HepG2 (cell line): ENCODE measurements around the gene NT5C1B. TPM values are rescaled to one million over a fixed set of nuclear protein-coding genes. Genes with fewer than 3 reads are reported as not detected.
A peak's percentile ranks its signal among the peaks of the same experiment; 100 is the strongest.

ENCODE experiments used
- EHMT2 ChIP-seq: fragments of 200-600 bp; sonication (generic); IDR thresholded peaks from 2 replicates; pipeline ENCODE4 v1.7.0; 2017; ENCODE audit warnings: antibody characterized with exemption, low read depth, low read length, borderline replicate concordance
- IRF1 ChIP-seq: sonication (generic); formaldehyde crosslinking; IDR thresholded peaks from 2 replicates; pipeline ENCODE4 v1.4.0; 2020; ENCODE audit warnings: low read depth, mild to moderate bottlenecking, missing genetic modification reagents
- KLF15 ChIP-seq: sonication (generic); formaldehyde crosslinking; IDR thresholded peaks from 2 replicates; pipeline ENCODE4 v1.8.1; 2023; ENCODE audit warnings: borderline replicate concordance, mild to moderate bottlenecking, inconsistent platforms, missing genetic modification reagents, mixed read lengths
- MAZ ChIP-seq, 2 experiments: sonication (generic) in 1 of 2; formaldehyde crosslinking in 1 of 2; IDR thresholded peaks; 2 replicates each; pipeline versions ENCODE4 v1.5.0 to v1.6.1; 2012 to 2020; ENCODE audit warnings: low read depth in 2 of 2, mild to moderate bottlenecking in 2 of 2, borderline replicate concordance in 1 of 2, improper control_type of control experiment in 1 of 2, low read length in 1 of 2, missing genetic modification reagents in 1 of 2, moderate library complexity in 1 of 2
- NFE2L2 ChIP-seq: fragments of 150-350 bp; IDR thresholded peaks from 2 replicates; pipeline ENCODE4 v1.6.1; 2014; ENCODE audit warnings: low read length
- SRSF1 ChIP-seq: fragments of 200-400 bp; formaldehyde crosslinking; optimal IDR thresholded peaks from 2 replicates; pipeline ENCODE3; 2017; ENCODE audit warnings: mild to moderate bottlenecking, low read depth, low read length, moderate library complexity
- TAF15 ChIP-seq: fragments of 200-400 bp; formaldehyde crosslinking; IDR thresholded peaks from one replicate; pipeline ENCODE4 v1.6.1; 2018; ENCODE audit warnings: mild to moderate bottlenecking, low read depth, low read length; ENCODE audit not compliant: poor library complexity, severe bottlenecking
- TBX3 ChIP-seq: fragments of 450-650 bp; IDR thresholded peaks from 2 replicates; pipeline ENCODE4 v1.6.1; 2017; ENCODE audit warnings: antibody characterized with exemption, mild to moderate bottlenecking, inconsistent platforms, borderline replicate concordance
- TEF ChIP-seq: sonication (generic); formaldehyde crosslinking; IDR thresholded peaks from 2 replicates; pipeline ENCODE4 v1.5.0; 2020; ENCODE audit warnings: missing genetic modification reagents
- THAP9 ChIP-seq: sonication (generic); formaldehyde crosslinking; IDR thresholded peaks from 2 replicates; pipeline ENCODE4; 2020; ENCODE audit warnings: missing genetic modification reagents, mild to moderate bottlenecking, borderline replicate concordance
- ZHX2 ChIP-seq, 2 experiments: sonication (generic) in 1 of 2; formaldehyde crosslinking in 1 of 2; IDR thresholded peaks; 2 replicates each; pipeline versions ENCODE4 v1.6.1 to v1.9.0; 2014 to 2022; ENCODE audit warnings: antibody characterized with exemption in 1 of 2, borderline replicate concordance in 1 of 2, inconsistent platforms in 1 of 2, low read depth in 1 of 2, missing genetic modification reagents in 1 of 2
- ZNF570 ChIP-seq: sonication (generic); formaldehyde crosslinking; IDR thresholded peaks from 2 replicates; pipeline ENCODE4 v1.4.0; 2020; ENCODE audit warnings: mild to moderate bottlenecking, missing genetic modification reagents, borderline replicate concordance
- ZNF589 ChIP-seq: sonication (generic); formaldehyde crosslinking; conservative IDR thresholded peaks from 2 replicates; pipeline ENCODE4 v1.8.0; 2022; ENCODE audit warnings: mild to moderate bottlenecking, moderate library complexity, missing genetic modification reagents
- ZNF747 ChIP-seq: sonication (generic); formaldehyde crosslinking; IDR thresholded peaks from 2 replicates; pipeline ENCODE4 v1.8.1; 2023; ENCODE audit warnings: missing genetic modification reagents, mild to moderate bottlenecking, borderline replicate concordance
- polyA plus RNA-seq, 8 experiments: library from polyadenylated mRNA; depleted of rRNA in 3 of 8; stranded (reverse) in 7 of 8; unstranded in 1 of 8; fragments of >200 nt; fragmentation: Illumina TruSeq in 4 of 8; extraction: Trizol in 4 of 8; gene quantifications; 2 replicates each; pipeline versions ENCODE4 v1.2.1 to v1.2.3, GENCODE V29; 2011 to 2016; ENCODE audit warnings: low read depth in 4 of 8, missing spikeins in 1 of 8, mixed read lengths in 1 of 8; ENCODE audit not compliant: insufficient read depth in 1 of 8
- total RNA-seq, 5 experiments: library from RNA; depleted of rRNA; stranded (reverse); fragments of >200 nt; fragmentation: Illumina TruSeq; extraction: Trizol; gene quantifications; 2 replicates each; pipeline ENCODE4 v1.2.3, GENCODE V29; 2016; ENCODE audit warnings: low read depth in 1 of 5

NT5C1B gene
- total and polyA plus RNA-seq, 2 of the 13 experiments (the other 11 are each of a cell fraction or from before 2014, with no cell fraction given), result not detected

- TF ChIP-seq ZHX2 (IDR thresholded peaks at IDR 0.05; ENCODE audit: low read depth), result peak; percentile 87
- TF ChIP-seq ZHX2 (CRISPR knock-in tag; IDR thresholded peaks at IDR 0.05; ENCODE audit: borderline replicate concordance), result 0 out of 2 replicates have a peak, but pooled peaks have one; percentile 46
- TF ChIP-seq SRSF1, result no peak
- TF ChIP-seq TEF (CRISPR knock-in tag), result no peak
- 0 out of 2 replicates have a peak, but pooled peaks have one; percentile 33 for TF ChIP-seq TBX3
- TF ChIP-seq IRF1, result no peak
- peak; percentile 75 for TF ChIP-seq ZNF589 (CRISPR knock-in tag)
- TF ChIP-seq ZNF570 (CRISPR knock-in tag), result peak; percentile 81; the same call in 1 of the 2 replicates
- TF ChIP-seq TAF15, result peak; percentile 87
- peak; percentile 75 for TF ChIP-seq MAZ (IDR thresholded peaks at IDR 0.05; ENCODE audit: borderline replicate concordance, low read depth, low read length)
- TF ChIP-seq MAZ (CRISPR knock-in tag; IDR thresholded peaks at IDR 0.05; ENCODE audit: low read depth), result peak; percentile 95
- no peak; the same call in 1 of the 2 replicates for TF ChIP-seq KLF15 (CRISPR knock-in tag)
- TF ChIP-seq EHMT2, result no peak
- peak; percentile 84 for TF ChIP-seq THAP9 (CRISPR knock-in tag)
- peak; percentile 96 for TF ChIP-seq ZNF747 (CRISPR knock-in tag)
- no peak for TF ChIP-seq NFE2L2
Observed at GRCh38 chr2:18560031-18560796, 29.2 kb downstream of the NT5C1B start, which contains the start of gene RDH14 (continued).
